GM23338 (cell line): Measurements from ENCODE around the gene RABGAP1L. TPM values are rescaled to one million over a fixed set of nuclear protein-coding genes. Genes with fewer than 3 reads are reported as not detected.

Experiments used
- ATAC-seq: fragments of 200-7000 bp; cut with Tn5 transposase; 3 replicates; pipeline ENCODE4 v1.9.1; 2020
- DNase-seq: peaks from one replicate; pipeline ENCODE4 v3.0.0-alpha.2; 2015; ENCODE audit warnings: low spot score
- H2AFZ ChIP-seq: fragments of 200-600 bp; sonication (generic); 2 replicates; pipeline ENCODE4 v1.8.0; 2016; ENCODE audit warnings: antibody characterized with exemption, mild to moderate bottlenecking, moderate library complexity
- H3F3A ChIP-seq: fragments of 200-600 bp; sonication (generic); replicated peaks from 2 replicates; pipeline ENCODE4 v1.8.0; 2017; ENCODE audit warnings: antibody characterized with exemption, mixed run types, low read depth
- H3K27ac ChIP-seq: fragments of 200-600 bp; sonication (generic); 2 replicates; pipeline ENCODE4 v1.6.1; 2016; ENCODE audit warnings: low read depth
- H3K27me3 ChIP-seq: fragments of 200-600 bp; sonication (generic); 2 replicates; pipeline ENCODE4 v1.8.0; 2016; ENCODE audit warnings: mild to moderate bottlenecking, mixed run types, moderate library complexity; ENCODE audit not compliant: insufficient read depth
- H3K36me3 ChIP-seq: fragments of 200-600 bp; sonication (generic); 2 replicates; pipeline ENCODE4 v1.8.0; 2016; ENCODE audit warnings: mild to moderate bottlenecking; ENCODE audit not compliant: insufficient read depth
- H3K4me1 ChIP-seq: fragments of 200-600 bp; sonication (generic); 2 replicates; pipeline ENCODE4 v1.8.0; 2016; ENCODE audit warnings: mild to moderate bottlenecking, moderate library complexity; ENCODE audit not compliant: insufficient read depth
- H3K4me2 ChIP-seq: fragments of 200-600 bp; sonication (generic); 2 replicates; pipeline ENCODE4 v1.7.1; 2017; ENCODE audit warnings: mixed run types
- H3K4me3 ChIP-seq: fragments of 200-600 bp; sonication (generic); 2 replicates; pipeline ENCODE4 v1.6.1; 2016; ENCODE audit warnings: mixed run types
- H3K79me2 ChIP-seq: fragments of 200-600 bp; sonication (generic); replicated peaks from 2 replicates; pipeline ENCODE4 v1.8.0; 2017; ENCODE audit warnings: mild to moderate bottlenecking; ENCODE audit not compliant: insufficient read depth
- H3K9me2 ChIP-seq: fragments of 200-600 bp; sonication (generic); 2 replicates; pipeline ENCODE4 v1.8.0; 2017; ENCODE audit not compliant: insufficient read depth
- H4K20me1 ChIP-seq: fragments of 200-600 bp; sonication (generic); replicated peaks from 2 replicates; pipeline ENCODE4 v1.8.0; 2017; ENCODE audit warnings: mild to moderate bottlenecking; ENCODE audit not compliant: insufficient read depth
- H3K27ac Mint-ChIP-seq: 2 replicates; pipeline ENCODE4 v1.8.0; 2020; ENCODE audit warnings: inconsistent platforms, mild to moderate bottlenecking, moderate library complexity, mixed read lengths
- H3K27me3 Mint-ChIP-seq: 3 replicates; pipeline ENCODE4 v1.8.0; 2022; ENCODE audit warnings: low read depth, mild to moderate bottlenecking, moderate library complexity, mixed read lengths, inconsistent platforms; ENCODE audit not compliant: insufficient read depth, poor library complexity
- H3K36me3 Mint-ChIP-seq: 3 replicates; pipeline ENCODE4 v1.8.0; 2021; ENCODE audit warnings: low read depth, mild to moderate bottlenecking, inconsistent platforms, moderate library complexity, mixed read lengths
- H3K4me1 Mint-ChIP-seq: 3 replicates; pipeline ENCODE4 v1.8.0; 2020; ENCODE audit warnings: mild to moderate bottlenecking, inconsistent platforms, mixed read lengths
- H3K4me3 Mint-ChIP-seq: 3 replicates; pipeline ENCODE4 v1.8.0; 2021; ENCODE audit warnings: moderate library complexity, mild to moderate bottlenecking, inconsistent platforms, mixed read lengths
- H3K9me3 Mint-ChIP-seq: 3 replicates; pipeline ENCODE4 v1.8.0; 2020; ENCODE audit warnings: moderate library complexity, mild to moderate bottlenecking, inconsistent platforms, mixed read lengths
- CREB1 ChIP-seq: fragments of 250-450 bp; sonication (Bioruptor Pico); IDR thresholded peaks from 2 replicates; pipeline ENCODE4 v1.5.0; 2020; ENCODE audit warnings: low read depth, mild to moderate bottlenecking, moderate library complexity
- POLR2AphosphoS5 ChIP-seq: IDR thresholded peaks from 2 replicates; pipeline ENCODE4 v1.6.1; 2016; ENCODE audit warnings: antibody characterized with exemption, low read depth
- STAT1 ChIP-seq: IDR thresholded peaks from one replicate; pipeline ENCODE4 v1.6.1; 2016; ENCODE audit warnings: antibody characterized with exemption; ENCODE audit not compliant: unreplicated experiment
- ZNF331 ChIP-seq: fragments of 250-450 bp; sonication (Bioruptor Pico); IDR thresholded peaks from 2 replicates; pipeline ENCODE4 v1.5.0; 2020; ENCODE audit warnings: low read depth, mild to moderate bottlenecking, moderate library complexity
- polyA plus RNA-seq: library from polyadenylated mRNA; unstranded; fragments of >200 nt; fragmentation: Nextera tagmentation; extraction: Ambion mirVana; gene quantifications from 2 replicates; pipeline ENCODE4 v1.2.1, GENCODE V29; 2016
- total RNA-seq: library from RNA; depleted of rRNA; stranded (reverse); fragments of >200 nt; shearing (Covaris generic); gene quantifications from 2 replicates; pipeline ENCODE4 v1.2.3, GENCODE V29; 2014
- TF ChIP-seq, protein P1 (sequence below): fragments of 250-450 bp; sonication (Bioruptor Pico); IDR thresholded peaks from 2 replicates; pipeline ENCODE4 v1.5.0; 2020; ENCODE audit warnings: mild to moderate bottlenecking, moderate library complexity
- TF ChIP-seq, protein P2 (sequence below): IDR thresholded peaks from one replicate; pipeline ENCODE4 v1.6.1; 2018; ENCODE audit warnings: antibody characterized with exemption; ENCODE audit not compliant: unreplicated experiment
- TF ChIP-seq, protein P3 (sequence below): IDR thresholded peaks from 2 replicates; pipeline ENCODE4 v1.6.1; 2016; ENCODE audit warnings: antibody characterized with exemption
- TF ChIP-seq, protein P4 (sequence below), 2 experiments: fragments of 200-600 bp in 1 of 2; sonication (generic) in 1 of 2; conservative IDR thresholded peaks; 2 replicates each; pipeline versions ENCODE4 v1.5.1 to v1.6.1; 2016 to 2017; ENCODE audit warnings: antibody characterized with exemption in 2 of 2, low read depth in 2 of 2, mild to moderate bottlenecking in 2 of 2, moderate library complexity in 1 of 2

The RABGAP1L gene
- total and polyA plus RNA-seq, 2 experiments from 2014 or later = 83.2 to 136 TPM

DNA sequence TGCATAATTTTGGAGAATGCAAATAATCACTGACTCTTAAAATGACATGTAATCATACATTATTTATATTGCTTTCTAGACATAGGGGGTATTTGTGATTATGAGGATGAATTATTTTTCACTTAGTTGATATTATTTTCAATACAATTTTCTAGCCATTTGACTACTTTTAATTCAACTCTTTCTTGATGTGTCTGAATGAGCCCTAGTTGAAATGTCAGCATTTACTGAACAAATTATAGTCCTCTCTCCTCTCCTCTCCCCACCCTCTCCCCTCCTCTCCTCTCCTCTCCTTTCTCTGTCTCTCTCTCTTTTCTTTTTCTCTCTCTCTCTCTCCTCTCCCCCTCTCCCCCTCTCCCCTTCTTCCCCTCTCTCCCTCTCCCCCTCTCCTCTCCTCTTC lies 483.1 kb downstream of the RABGAP1L start (continued):
- TF ChIP-seq, protein P1, sequence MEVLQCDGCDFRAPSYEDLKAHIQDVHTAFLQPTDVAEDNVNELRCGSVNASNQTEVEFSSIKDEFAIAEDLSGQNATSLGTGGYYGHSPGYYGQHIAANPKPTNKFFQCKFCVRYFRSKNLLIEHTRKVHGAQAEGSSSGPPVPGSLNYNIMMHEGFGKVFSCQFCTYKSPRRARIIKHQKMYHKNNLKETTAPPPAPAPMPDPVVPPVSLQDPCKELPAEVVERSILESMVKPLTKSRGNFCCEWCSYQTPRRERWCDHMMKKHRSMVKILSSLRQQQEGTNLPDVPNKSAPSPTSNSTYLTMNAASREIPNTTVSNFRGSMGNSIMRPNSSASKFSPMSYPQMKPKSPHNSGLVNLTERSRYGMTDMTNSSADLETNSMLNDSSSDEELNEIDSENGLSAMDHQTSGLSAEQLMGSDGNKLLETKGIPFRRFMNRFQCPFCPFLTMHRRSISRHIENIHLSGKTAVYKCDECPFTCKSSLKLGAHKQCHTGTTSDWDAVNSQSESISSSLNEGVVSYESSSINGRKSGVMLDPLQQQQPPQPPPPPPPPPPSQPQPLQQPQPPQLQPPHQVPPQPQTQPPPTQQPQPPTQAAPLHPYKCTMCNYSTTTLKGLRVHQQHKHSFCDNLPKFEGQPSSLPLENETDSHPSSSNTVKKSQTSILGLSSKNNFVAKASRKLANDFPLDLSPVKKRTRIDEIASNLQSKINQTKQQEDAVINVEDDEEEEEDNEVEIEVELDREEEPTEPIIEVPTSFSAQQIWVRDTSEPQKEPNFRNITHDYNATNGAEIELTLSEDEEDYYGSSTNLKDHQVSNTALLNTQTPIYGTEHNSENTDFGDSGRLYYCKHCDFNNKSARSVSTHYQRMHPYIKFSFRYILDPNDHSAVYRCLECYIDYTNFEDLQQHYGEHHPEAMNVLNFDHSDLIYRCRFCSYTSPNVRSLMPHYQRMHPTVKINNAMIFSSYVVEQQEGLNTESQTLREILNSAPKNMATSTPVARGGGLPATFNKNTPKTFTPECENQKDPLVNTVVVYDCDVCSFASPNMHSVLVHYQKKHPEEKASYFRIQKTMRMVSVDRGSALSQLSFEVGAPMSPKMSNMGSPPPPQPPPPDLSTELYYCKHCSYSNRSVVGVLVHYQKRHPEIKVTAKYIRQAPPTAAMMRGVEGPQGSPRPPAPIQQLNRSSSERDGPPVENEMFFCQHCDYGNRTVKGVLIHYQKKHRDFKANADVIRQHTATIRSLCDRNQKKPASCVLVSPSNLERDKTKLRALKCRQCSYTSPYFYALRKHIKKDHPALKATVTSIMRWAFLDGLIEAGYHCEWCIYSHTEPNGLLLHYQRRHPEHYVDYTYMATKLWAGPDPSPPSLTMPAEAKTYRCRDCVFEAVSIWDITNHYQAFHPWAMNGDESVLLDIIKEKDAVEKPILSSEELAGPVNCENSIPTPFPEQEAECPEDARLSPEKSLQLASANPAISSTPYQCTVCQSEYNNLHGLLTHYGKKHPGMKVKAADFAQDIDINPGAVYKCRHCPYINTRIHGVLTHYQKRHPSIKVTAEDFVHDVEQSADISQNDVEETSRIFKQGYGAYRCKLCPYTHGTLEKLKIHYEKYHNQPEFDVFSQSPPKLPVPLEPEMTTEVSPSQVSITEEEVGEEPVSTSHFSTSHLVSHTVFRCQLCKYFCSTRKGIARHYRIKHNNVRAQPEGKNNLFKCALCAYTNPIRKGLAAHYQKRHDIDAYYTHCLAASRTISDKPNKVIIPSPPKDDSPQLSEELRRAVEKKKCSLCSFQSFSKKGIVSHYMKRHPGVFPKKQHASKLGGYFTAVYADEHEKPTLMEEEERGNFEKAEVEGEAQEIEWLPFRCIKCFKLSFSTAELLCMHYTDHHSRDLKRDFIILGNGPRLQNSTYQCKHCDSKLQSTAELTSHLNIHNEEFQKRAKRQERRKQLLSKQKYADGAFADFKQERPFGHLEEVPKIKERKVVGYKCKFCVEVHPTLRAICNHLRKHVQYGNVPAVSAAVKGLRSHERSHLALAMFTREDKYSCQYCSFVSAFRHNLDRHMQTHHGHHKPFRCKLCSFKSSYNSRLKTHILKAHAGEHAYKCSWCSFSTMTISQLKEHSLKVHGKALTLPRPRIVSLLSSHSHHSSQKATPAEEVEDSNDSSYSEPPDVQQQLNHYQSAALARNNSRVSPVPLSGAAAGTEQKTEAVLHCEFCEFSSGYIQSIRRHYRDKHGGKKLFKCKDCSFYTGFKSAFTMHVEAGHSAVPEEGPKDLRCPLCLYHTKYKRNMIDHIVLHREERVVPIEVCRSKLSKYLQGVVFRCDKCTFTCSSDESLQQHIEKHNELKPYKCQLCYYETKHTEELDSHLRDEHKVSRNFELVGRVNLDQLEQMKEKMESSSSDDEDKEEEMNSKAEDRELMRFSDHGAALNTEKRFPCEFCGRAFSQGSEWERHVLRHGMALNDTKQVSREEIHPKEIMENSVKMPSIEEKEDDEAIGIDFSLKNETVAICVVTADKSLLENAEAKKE (CRISPR knock-in tag) = no peak
- TF ChIP-seq, protein P2, sequence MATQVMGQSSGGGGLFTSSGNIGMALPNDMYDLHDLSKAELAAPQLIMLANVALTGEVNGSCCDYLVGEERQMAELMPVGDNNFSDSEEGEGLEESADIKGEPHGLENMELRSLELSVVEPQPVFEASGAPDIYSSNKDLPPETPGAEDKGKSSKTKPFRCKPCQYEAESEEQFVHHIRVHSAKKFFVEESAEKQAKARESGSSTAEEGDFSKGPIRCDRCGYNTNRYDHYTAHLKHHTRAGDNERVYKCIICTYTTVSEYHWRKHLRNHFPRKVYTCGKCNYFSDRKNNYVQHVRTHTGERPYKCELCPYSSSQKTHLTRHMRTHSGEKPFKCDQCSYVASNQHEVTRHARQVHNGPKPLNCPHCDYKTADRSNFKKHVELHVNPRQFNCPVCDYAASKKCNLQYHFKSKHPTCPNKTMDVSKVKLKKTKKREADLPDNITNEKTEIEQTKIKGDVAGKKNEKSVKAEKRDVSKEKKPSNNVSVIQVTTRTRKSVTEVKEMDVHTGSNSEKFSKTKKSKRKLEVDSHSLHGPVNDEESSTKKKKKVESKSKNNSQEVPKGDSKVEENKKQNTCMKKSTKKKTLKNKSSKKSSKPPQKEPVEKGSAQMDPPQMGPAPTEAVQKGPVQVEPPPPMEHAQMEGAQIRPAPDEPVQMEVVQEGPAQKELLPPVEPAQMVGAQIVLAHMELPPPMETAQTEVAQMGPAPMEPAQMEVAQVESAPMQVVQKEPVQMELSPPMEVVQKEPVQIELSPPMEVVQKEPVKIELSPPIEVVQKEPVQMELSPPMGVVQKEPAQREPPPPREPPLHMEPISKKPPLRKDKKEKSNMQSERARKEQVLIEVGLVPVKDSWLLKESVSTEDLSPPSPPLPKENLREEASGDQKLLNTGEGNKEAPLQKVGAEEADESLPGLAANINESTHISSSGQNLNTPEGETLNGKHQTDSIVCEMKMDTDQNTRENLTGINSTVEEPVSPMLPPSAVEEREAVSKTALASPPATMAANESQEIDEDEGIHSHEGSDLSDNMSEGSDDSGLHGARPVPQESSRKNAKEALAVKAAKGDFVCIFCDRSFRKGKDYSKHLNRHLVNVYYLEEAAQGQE = no peak

DNA sequence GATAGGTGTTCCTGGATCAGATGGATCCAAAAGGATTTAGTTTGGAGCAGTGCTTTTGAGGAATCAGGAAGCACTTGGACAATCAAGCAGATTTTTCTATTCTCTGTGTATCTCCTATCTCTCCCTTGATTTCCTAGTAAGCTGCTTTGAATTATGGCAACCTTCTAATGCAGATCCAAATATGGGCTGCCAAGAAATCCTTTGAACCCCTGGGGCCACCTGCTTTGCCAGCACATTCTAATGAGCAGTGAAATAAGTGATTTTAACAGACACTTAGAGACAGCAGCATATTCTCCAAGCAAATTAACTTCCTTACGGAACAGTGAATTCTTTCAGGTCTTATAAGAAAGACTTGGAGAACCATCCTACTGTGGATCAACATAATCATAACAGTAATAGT lies 483.9 kb downstream of the RABGAP1L start:
- no peaks in the 10 kb centered on the region for H3K9me2 ChIP-seq
- H3K4me1 ChIP-seq = no peaks in the 10 kb centered on the region; the same call in 1 of the 2 replicates
- no peak overlapping the region for H3K4me3 ChIP-seq
- no peak overlapping the region for H3K27ac Mint-ChIP-seq
- H3K27ac ChIP-seq = no peak overlapping the region
- no peaks in the 10 kb centered on the region for H3K9me3 Mint-ChIP-seq
- H3K4me1 Mint-ChIP-seq = no peaks in the 10 kb centered on the region
- DNase-seq (no peak), ATAC-seq (no peak)
- no peaks in the 10 kb centered on the region for H3F3A ChIP-seq
- H3K27me3 Mint-ChIP-seq = no peaks in the 10 kb centered on the region
- 0 out of 2 replicates have a peak overlapping the region, but pooled peaks have one; percentile 8 for H2AFZ ChIP-seq
- H3K36me3 ChIP-seq = no peaks in the 10 kb centered on the region
- no peak overlapping the region for H3K4me3 Mint-ChIP-seq
- no peaks in the 10 kb centered on the region for H4K20me1 ChIP-seq
- no peak overlapping the region for H3K4me2 ChIP-seq
- no peaks in the 10 kb centered on the region for H3K27me3 ChIP-seq
- no peaks in the 10 kb centered on the region for H3K79me2 ChIP-seq
- no peaks in the 10 kb centered on the region for H3K36me3 Mint-ChIP-seq
- TF ChIP-seq, protein P3, sequence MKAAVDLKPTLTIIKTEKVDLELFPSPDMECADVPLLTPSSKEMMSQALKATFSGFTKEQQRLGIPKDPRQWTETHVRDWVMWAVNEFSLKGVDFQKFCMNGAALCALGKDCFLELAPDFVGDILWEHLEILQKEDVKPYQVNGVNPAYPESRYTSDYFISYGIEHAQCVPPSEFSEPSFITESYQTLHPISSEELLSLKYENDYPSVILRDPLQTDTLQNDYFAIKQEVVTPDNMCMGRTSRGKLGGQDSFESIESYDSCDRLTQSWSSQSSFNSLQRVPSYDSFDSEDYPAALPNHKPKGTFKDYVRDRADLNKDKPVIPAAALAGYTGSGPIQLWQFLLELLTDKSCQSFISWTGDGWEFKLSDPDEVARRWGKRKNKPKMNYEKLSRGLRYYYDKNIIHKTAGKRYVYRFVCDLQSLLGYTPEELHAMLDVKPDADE = no peak
- TF ChIP-seq, protein P4, sequence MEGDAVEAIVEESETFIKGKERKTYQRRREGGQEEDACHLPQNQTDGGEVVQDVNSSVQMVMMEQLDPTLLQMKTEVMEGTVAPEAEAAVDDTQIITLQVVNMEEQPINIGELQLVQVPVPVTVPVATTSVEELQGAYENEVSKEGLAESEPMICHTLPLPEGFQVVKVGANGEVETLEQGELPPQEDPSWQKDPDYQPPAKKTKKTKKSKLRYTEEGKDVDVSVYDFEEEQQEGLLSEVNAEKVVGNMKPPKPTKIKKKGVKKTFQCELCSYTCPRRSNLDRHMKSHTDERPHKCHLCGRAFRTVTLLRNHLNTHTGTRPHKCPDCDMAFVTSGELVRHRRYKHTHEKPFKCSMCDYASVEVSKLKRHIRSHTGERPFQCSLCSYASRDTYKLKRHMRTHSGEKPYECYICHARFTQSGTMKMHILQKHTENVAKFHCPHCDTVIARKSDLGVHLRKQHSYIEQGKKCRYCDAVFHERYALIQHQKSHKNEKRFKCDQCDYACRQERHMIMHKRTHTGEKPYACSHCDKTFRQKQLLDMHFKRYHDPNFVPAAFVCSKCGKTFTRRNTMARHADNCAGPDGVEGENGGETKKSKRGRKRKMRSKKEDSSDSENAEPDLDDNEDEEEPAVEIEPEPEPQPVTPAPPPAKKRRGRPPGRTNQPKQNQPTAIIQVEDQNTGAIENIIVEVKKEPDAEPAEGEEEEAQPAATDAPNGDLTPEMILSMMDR (conservative IDR thresholded peaks at IDR 0.05; ENCODE audit: low read depth in 2 of 2) = no peak
- TF ChIP-seq ZNF331 (CRISPR knock-in tag) (no peak), POLR2AphosphoS5 (no peak), CREB1 (CRISPR knock-in tag) (no peak), STAT1 (no peak)
- TF ChIP-seq, protein P2 = no peak
